GM19397 (cell line): ENCODE data around the gene GMPPA.

ENCODE experiments used
- ATAC-seq: cut with Tn5 transposase; IDR thresholded peaks from one replicate; pipeline ENCODE4 v1.9.1; 2021; ENCODE audit warnings: mild to moderate bottlenecking, moderate library complexity; ENCODE audit not compliant: unreplicated experiment

The GMPPA gene

GRCh38 chr2:219467736-219468075 is 31.0 kb upstream of the GMPPA start:
- no peak for ATAC-seq

GRCh38 chr2:219468410-219469185 is 30.1 kb upstream of the GMPPA start:
- no peak for ATAC-seq

- no peak for ATAC-seq
Observed at GRCh38 chr2:219469186-219469724, 29.4 kb upstream of the GMPPA start.

- no peak for ATAC-seq
Observed at GRCh38 chr2:219470429-219470828, 28.3 kb upstream of the GMPPA start.

GRCh38 chr2:219471476-219472371 is 27.0 kb upstream of the GMPPA start:
- ATAC-seq = no peak

DNA sequence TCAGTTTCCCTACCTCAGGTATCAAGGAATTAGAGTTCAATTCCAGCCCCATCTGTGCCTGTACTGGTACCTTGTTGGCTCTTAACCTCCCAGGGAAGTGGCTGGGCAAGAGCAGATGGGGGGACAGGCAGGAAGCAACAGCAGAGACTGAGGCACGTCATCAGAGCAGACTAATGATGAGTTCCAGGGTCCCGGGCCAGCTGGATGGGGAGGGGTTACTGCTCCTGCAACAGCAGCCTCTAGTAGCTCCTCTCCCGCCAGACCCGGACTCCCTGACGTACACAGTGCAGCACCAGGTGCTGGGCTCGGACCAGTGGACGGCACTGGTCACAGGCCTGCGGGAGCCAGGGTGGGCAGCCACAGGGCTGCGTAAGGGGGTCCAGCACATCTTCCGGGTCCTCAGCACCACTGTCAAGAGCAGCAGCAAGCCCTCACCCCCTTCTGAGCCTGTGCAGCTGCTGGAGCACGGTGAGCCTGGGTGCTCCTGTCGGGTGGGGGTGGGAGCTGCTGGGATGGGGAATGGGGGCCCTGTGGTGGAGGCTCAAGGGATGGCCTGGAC is 26.0 kb upstream of the GMPPA start:
- no peak for ATAC-seq

DNA sequence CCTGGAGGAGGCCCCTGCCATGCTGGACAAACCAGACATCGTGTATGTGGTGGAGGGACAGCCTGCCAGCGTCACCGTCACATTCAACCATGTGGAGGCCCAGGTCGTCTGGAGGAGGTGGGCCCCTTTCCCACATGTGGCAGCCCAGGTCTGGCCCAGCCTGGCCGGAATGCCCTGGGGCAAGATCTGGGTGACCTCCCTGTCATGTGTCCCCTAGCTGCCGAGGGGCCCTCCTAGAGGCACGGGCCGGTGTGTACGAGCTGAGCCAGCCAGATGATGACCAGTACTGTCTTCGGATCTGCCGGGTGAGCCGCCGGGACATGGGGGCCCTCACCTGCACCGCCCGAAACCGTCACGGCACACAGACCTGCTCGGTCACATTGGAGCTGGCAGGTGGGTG is 25.2 kb upstream of the GMPPA start:
- no peak for ATAC-seq

DNA sequence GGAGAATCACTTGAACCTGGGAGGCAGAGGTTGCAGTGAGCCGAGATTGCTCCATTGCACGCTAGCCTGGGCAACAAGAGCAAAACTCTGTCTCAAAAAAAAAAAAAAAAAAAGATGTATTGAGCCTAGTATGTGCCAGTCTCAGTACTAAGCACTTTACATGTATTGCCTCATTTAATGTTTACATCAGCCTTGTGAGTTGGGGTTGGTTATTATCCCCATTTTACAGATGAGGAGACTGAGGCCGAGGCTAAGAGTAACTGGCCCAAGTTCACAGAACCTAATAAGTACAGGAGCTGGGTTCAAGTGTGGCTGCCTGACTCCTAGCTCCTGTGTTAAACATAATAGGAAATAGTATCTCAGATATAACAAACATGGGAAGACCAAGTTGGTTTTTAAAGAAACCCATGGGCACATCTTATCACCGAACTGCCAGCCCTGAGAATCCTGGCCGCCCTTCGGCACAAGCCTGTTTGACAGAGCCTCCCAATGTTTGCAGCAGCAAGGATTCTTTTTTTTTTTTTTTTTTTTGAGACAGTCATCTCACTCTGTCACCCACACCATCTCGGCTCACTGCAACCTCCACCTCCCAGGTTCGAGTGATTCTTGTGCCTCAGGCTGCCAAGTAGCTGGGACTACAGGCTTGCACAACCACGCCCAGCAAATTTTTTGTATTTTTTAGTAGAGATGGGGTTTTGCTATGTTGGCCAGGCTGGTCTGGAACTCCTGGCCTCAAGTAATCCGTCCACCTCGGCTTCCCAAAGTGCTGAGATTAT is 24.2 kb upstream of the GMPPA start:
- ATAC-seq = no peak

- no peak for ATAC-seq
Observed at GRCh38 chr2:219475278-219475677, 23.4 kb upstream of the GMPPA start.

DNA sequence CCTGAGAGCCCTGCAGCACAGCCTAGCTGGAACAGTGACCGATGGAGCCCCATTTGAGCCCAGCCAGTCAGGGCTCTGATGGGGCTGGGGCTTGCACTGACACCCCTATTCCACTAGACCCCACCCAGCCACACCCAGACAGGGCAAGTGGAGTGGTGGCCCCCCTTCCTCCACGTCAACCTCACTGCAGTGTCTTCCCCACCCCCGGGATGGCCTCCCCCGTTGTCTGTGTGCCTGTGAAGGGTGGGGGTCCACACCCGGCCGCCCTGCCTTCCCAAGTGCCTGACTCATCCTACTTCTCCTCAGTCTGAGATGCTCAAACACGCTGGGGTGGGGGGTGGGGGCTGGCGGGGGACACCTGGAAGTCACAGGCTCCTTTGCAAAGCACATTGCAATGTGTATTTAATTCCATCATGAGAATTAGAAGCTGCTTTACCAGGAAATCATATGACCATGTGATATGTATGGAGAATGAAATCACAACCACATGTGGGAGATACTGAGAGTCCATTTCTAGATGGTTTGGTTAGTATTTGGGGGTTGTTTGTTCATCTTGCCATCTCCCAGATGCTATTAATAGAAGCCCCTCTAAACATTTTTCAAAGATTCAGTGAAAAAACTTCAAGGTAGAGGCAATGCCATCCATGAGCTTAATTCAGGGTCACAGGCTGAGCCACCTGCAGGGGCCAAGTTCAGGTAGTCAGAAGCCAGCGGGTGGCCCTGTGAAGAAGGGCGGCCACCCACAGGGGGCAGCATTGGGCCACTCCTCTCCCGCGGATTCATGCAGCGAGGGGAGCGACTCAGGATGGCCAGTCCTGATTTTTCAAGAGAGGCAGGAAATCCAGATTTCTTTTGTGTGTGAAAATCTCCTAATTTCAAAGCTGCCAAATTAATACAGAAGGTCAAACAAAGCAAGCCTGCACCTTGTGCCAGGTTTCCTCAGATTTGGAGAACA is 22.7 kb upstream of the GMPPA start:
- no peak for ATAC-seq

DNA sequence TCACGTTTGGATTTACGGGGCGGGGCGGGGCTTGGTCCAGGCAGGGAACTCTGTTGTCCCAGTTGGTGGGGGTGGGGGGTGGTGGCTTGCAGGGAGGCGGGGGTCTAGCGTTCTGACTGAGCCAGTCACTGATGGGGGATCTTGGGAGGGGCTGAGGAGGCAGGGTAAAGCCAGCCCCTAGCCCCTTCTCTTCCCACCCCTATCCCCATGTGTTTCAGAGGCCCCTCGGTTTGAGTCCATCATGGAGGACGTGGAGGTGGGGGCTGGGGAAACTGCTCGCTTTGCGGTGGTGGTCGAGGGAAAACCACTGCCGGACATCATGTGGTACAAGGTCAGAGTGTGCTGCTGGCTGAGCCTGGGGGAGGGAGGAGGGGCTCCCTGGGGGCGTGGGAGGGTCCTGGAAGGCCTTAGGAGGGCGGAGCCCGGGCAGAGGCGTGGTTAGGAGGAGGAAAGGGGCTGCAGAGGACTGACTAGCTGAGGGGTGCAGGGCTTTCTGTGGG is 22.0 kb upstream of the GMPPA start:
- ATAC-seq = no peak

- no peak for ATAC-seq
Observed at GRCh38 chr2:219477179-219477578, 21.5 kb upstream of the GMPPA start.

GRCh38 chr2:219477815-219478214 is 20.9 kb upstream of the GMPPA start:
- ATAC-seq = no peak

GRCh38 chr2:219478916-219479315 is 19.8 kb upstream of the GMPPA start:
- ATAC-seq = no peak

DNA sequence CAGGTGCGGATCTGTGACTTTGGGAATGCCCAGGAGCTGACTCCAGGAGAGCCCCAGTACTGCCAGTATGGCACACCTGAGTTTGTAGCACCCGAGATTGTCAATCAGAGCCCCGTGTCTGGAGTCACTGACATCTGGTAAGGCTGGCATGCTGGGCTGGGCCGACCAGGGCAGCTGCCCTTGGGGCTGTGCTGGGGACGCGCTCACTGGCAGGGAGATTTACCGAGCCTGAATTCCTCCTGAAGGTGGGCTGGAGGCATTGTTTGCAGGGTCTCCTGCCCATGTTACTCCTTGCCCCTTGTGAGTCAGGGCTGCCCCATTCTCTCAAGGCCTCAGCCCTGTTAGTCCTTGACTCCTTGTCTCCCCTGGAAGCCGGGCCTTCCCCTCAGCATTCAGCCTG is 18.7 kb upstream of the GMPPA start:
- no peak for ATAC-seq

DNA sequence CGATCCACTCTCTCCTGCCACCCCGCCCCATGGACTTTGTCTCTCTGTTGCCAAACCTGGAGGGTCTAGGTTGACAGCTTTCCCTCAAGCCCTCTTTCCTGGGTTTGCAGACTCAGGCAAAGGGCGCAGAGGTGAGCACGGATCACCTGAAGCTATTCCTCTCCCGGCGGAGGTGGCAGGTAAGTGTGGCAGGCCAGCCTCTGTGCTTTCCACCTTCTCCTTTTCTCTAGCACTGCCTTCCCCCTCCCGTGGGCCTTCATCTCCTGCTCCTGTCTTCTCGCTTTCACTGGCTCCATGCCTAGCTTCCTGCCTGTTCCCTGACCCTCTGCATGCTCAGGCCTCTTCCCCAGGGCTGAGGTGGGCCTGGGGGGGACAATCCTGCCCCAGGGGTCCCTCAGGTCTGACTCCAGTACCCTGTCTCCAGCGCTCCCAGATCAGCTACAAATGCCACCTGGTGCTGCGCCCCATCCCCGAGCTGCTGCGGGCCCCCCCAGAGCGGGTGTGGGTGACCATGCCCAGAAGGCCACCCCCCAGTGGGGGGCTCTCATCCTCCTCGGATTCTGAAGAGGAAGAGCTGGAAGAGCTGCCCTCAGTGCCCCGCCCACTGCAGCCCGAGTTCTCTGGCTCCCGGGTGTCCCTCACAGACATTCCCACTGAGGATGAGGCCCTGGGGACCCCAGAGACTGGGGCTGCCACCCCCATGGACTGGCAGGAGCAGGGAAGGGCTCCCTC is 15.9 kb upstream of the GMPPA start:
- ATAC-seq = no peak

- no peak for ATAC-seq
Observed at GRCh38 chr2:219483451-219484342, 15.0 kb upstream of the GMPPA start.
